ENCODE measurements around the gene PEX16.
A peak's percentile ranks its signal among the peaks of the same experiment; 100 is the strongest.

PEX16 gene

DNA sequence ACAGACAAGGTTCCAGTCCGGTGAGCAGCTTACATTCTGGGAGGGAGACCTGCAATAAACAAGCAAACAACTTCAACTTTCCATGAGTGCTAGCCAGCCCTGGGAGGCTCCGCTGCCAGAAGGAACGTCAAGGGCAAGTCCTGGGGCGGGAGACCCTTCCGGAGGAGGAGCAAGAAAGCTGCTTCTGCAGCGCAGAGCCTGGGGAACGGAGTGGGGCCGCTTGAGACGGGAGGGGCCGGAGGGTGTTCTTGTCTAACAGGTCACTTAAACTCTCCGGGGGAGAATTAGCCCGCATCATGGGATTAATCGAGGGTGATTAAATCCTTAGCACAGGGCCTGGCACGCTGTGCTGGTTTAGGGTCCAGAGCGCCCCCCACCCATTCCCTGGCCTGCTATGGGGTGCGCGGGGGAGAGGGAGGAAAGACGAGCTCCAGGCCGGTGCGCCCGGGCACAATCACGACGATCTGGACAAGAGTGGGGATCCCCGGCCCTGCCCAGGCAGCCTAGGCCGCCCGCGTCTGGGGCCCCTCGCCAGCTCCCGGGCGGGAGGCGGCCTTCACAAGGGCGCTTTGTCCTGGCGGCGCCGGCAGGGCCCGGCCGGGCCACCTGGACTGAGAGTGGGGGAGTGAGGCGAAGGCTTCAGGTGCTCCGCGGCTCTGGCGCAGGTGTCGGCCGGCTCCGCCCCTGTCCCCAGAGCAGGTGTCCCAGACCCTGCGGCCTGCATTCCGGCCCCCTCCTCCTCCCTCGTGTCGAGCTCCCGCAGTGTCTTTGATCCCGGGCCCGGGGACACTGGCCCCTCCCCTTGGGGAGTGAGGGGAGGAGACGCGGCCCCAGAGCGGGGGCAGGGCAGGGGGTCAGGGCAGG is 4.1 kb upstream of the PEX16 start:
- TF ChIP-seq, protein P1, sequence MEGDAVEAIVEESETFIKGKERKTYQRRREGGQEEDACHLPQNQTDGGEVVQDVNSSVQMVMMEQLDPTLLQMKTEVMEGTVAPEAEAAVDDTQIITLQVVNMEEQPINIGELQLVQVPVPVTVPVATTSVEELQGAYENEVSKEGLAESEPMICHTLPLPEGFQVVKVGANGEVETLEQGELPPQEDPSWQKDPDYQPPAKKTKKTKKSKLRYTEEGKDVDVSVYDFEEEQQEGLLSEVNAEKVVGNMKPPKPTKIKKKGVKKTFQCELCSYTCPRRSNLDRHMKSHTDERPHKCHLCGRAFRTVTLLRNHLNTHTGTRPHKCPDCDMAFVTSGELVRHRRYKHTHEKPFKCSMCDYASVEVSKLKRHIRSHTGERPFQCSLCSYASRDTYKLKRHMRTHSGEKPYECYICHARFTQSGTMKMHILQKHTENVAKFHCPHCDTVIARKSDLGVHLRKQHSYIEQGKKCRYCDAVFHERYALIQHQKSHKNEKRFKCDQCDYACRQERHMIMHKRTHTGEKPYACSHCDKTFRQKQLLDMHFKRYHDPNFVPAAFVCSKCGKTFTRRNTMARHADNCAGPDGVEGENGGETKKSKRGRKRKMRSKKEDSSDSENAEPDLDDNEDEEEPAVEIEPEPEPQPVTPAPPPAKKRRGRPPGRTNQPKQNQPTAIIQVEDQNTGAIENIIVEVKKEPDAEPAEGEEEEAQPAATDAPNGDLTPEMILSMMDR (conservative IDR thresholded peaks at IDR 0.05), result no peak

GRCh38 chr11:45920531-45921477 is 3.1 kb upstream of the PEX16 start:
- H3K27ac ChIP-seq, result peak overlapping the region; percentile 99
- TF ChIP-seq, protein P1 (conservative IDR thresholded peaks at IDR 0.05), result no peak

More for the DNA sequence above, 4.1 kb upstream of the PEX16 start:
- peak overlapping the region; percentile 99 for H3K27ac ChIP-seq

DNA sequence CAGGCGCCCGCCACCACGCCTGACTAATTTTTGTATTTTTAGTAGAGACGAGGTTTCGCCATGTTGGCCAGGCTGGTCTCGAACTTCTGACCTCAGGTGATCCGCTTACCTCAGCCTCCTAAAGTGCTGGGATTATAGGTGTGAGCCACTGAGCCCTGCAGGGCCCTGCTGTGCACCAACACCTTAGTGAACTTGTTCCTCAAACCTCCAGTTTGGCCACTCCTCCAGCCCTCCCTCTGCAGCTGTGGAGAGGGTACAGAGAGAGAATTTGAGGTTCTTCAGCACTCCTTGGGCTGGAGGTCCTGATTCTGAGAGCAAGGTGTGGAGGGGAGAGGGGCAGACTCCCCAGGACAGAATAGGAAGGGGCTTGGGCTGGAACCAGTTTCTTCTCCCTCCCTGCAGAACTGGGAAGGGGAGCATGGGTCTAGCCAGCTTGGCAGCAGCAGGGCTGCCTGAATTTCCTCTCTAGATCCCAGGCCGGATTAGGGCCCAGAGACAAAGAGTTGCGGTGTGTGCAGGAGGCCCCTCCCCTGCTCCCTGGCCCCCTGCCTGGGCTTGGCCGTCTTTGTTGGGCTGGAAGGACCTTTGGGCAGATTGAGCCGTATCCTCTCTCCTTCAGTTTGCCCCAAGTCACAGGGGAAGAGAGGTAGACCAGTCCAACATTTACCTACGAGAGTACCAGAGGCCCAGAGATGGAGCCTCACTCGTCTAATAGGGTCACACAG is 2.3 kb upstream of the PEX16 start:
- TF ChIP-seq, protein P1 (conservative IDR thresholded peaks at IDR 0.05), result no peak
- peak overlapping the region; percentile 99 for H3K27ac ChIP-seq

GRCh38 chr11:45918962-45919675 is 1.4 kb upstream of the PEX16 start:
- TF ChIP-seq, protein P1 (conservative IDR thresholded peaks at IDR 0.05), result no peak
- H3K27ac ChIP-seq, result peak overlapping the region; percentile 99

DNA sequence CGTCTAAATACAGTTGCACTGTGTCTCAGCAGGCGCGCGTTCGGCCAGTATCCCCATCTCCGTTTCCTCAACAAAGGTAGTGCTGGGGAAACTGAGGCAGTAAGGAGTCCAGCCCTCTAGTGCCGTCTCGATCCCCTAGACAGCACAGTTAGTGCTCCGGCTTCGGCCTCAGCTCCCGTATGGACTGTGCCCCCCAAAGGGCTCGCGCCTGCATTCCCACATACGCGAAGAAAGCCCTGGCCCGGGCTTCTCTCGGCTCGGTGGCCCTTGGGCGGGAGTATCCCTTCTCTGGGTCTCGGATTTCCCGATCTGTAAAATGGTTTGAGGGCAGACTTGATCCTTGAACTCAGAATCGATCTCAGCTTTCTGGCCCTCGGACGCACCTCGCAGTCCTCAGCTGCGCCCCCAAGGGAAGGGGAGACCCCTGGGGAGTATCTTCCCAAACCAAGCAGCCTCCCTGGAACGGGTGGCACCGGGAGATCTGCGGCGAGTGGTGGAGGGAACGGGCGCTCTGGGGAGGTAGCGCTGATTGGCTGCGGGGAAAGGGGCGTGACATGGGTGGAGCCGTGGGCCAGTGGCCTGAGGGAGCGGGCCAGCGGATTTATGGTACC is 759 bp upstream of the PEX16 start:
- H3K27ac ChIP-seq, result peak overlapping the region; percentile 99
- TF ChIP-seq, protein P1 (conservative IDR thresholded peaks at IDR 0.05), result no peak

GRCh38 chr11:45917286-45917622 is 423 bp downstream of the PEX16 start:
- H3K27ac ChIP-seq, result peak overlapping the region; percentile 99
- TF ChIP-seq, protein P1 (conservative IDR thresholded peaks at IDR 0.05), result no peak

Measured in VCaP (cell line).